BE2C (cell line): ENCODE measurements around the gene DOK6.

Experiments
- DNase-seq: peaks from one replicate; pipeline ENCODE4 v3.0.0-alpha.2; 2020
- H3K27me3 ChIP-seq: fragments of 250-450 bp; sonication (Bioruptor Pico); 2 replicates; pipeline ENCODE4 v1.5.1; 2020; ENCODE audit warnings: mild to moderate bottlenecking
- H3K36me3 ChIP-seq: fragments of 250-450 bp; sonication (Bioruptor Pico); 2 replicates; pipeline ENCODE4 v1.5.1; 2020; ENCODE audit warnings: mild to moderate bottlenecking
- H3K4me1 ChIP-seq: fragments of 250-450 bp; sonication (Bioruptor Pico); 2 replicates; pipeline ENCODE4 v1.5.1; 2020
- H3K4me3 ChIP-seq: 2 replicates; pipeline ENCODE4 v1.5.1; 2011; ENCODE audit warnings: low read depth, low read length
- H3K9me3 ChIP-seq: fragments of 250-450 bp; sonication (Bioruptor Pico); 2 replicates; pipeline ENCODE4 v1.5.1; 2020
- TF ChIP-seq, protein P1 (sequence below): IDR thresholded peaks from 2 replicates; pipeline ENCODE4 v1.5.1; 2012; ENCODE audit warnings: mild to moderate bottlenecking, low read depth, low read length

Gene DOK6

DNA sequence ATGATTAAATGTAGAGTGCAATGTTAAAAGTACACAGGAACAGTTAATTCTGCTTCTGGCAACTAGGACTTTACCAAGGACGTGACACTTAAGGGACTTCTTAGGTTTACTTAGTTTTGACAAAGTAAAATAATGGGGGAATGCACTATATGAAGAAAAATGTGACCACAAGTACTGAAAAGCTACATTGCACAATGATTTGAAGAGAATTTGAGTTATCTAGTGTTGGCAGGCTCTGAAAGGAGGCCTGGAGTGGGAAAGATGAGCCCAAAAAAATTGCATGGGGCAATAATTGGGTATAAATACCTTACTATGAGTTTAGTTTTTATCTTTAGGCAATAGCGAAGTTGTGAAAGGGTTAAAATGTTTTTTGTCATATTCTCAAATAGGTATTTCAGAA is 173.7 kb downstream of the DOK6 start:
- no peak for DNase-seq
- TF ChIP-seq, protein P1, sequence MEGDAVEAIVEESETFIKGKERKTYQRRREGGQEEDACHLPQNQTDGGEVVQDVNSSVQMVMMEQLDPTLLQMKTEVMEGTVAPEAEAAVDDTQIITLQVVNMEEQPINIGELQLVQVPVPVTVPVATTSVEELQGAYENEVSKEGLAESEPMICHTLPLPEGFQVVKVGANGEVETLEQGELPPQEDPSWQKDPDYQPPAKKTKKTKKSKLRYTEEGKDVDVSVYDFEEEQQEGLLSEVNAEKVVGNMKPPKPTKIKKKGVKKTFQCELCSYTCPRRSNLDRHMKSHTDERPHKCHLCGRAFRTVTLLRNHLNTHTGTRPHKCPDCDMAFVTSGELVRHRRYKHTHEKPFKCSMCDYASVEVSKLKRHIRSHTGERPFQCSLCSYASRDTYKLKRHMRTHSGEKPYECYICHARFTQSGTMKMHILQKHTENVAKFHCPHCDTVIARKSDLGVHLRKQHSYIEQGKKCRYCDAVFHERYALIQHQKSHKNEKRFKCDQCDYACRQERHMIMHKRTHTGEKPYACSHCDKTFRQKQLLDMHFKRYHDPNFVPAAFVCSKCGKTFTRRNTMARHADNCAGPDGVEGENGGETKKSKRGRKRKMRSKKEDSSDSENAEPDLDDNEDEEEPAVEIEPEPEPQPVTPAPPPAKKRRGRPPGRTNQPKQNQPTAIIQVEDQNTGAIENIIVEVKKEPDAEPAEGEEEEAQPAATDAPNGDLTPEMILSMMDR: no peak
- Histone ChIP-seq H3K27me3 (no peaks in the 10 kb centered on the region), H3K9me3 (no peaks in the 10 kb centered on the region), H3K4me1 (no peaks in the 10 kb centered on the region), H3K36me3 (no peaks in the 10 kb centered on the region), H3K4me3 (no peak overlapping the region)

DNA sequence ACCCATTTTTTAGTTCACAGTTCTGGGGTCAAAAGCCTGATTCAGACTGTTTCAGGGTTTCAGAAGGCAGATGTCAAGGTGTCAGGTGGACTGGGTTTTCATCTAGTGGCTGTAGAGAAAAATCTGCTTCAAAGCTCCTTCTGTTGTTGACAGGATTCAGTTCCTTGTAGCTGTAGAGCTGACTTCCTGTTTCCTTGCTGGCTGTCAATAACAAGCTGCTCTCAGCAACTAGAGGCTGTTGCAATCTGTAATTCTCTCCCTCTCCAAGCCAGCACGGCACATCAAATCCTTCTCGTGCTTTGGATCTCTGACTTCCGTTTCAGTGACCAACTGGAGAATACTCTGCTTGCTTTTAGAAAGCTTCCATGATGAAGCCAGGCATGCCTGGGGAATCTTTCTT is 179.4 kb downstream of the DOK6 start:
- TF ChIP-seq, protein P1: no peak

DNA sequence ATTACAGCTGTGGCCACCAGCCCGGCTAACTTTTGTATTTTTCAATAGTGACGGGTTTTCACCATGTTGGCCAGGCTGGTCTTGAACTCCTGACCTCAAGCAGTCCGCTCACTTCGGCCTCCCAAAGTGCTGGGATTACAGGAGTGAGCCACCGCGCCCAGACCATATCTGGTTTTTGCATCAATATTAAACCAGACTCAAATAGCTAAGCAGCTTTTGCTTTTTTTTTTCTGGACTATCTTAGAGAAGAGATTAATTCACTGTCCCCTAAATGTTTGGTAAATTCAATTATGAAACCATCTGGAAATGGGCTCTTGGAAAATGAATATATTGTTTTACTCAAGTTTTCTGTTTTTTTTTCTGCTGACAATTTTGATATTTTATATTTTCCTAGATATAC is 183.7 kb downstream of the DOK6 start:
- TF ChIP-seq, protein P1: no peak
- Histone ChIP-seq H3K4me3 (no peak overlapping the region), H3K4me1 (peaks cover 10% of the 10 kb centered on the region), H3K36me3 (no peaks in the 10 kb centered on the region), H3K9me3 (no peaks in the 10 kb centered on the region), H3K27me3 (no peaks in the 10 kb centered on the region)
- DNase-seq: peak; percentile 33

More for the DNA sequence above, 179.4 kb downstream of the DOK6 start:
- H3K9me3 ChIP-seq: no peaks in the 10 kb centered on the region
- no peaks in the 10 kb centered on the region for H3K4me1 ChIP-seq
- no peak for DNase-seq
- no peaks in the 10 kb centered on the region for H3K27me3 ChIP-seq
- H3K36me3 ChIP-seq: no peaks in the 10 kb centered on the region
- H3K4me3 ChIP-seq: no peak overlapping the region

DNA sequence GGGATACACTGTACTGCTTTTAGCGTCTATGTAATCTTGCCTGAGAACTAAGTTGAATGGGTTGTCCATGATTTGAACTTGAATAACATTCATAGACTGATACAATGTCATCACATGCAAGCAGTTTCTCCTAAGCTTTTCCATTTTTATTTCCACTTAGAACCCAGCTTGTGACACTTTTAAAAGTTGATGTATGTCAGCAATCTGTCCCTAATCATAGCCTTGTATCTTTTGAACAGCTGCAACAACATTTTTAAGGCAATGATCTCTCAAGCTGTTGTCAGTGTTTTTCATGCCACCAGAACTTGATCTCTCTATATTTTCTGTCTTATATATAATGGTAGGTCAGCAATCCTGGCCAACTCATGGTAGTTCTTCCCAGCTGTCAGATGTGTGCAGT is 185.0 kb downstream of the DOK6 start:
- Histone ChIP-seq H3K36me3 (no peaks in the 10 kb centered on the region), H3K9me3 (no peaks in the 10 kb centered on the region), H3K27me3 (no peaks in the 10 kb centered on the region), H3K4me1 (peaks cover 10% of the 10 kb centered on the region), H3K4me3 (no peak overlapping the region)
- TF ChIP-seq, protein P1: no peak
- no peak for DNase-seq

DNA sequence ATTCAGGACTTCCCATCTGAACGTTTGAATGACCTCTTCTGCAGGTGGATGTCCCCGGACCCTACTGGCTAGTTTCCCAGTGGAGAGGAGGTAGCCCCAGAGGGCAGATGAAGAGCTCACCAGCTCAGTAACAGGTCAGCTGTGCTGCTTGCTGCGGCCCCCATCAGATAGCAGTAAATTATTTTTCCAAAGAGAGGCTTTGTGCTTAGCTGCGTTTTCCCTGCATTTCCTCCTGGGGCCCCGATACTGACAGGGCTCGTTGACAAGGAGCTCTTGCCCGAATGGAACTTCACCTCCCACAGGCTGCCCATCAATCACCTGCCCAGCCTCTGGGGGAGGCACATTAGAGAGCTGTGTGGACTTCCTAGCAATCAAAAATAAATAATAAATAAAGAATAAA is 185.8 kb downstream of the DOK6 start:
- Histone ChIP-seq H3K36me3 (no peaks in the 10 kb centered on the region), H3K27me3 (no peaks in the 10 kb centered on the region), H3K4me1 (peaks cover 10% of the 10 kb centered on the region), H3K4me3 (no peak overlapping the region), H3K9me3 (no peaks in the 10 kb centered on the region)
- TF ChIP-seq, protein P1: no peak
- DNase-seq: peak; percentile 16

DNA sequence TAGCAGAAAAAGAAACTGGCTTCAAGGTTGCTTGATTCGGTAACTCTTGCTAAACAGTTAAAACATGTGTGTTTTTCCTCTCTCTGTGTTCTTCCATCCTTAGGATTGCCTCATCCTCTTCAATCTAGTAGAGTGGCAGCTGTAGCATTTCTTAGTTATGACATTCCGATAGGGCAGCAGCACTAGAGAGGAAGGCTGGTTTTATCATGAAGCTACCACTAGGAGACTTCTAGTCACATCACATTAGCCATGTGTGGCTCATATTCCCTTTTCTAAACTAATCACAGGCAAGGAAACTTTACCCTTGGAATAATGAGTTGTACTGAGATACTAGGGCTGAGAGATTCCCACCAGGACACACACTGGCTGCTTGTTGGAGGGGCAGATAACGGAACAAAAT is 187.6 kb downstream of the DOK6 start:
- Histone ChIP-seq H3K36me3 (no peaks in the 10 kb centered on the region), H3K4me1 (peaks cover 10% of the 10 kb centered on the region), H3K9me3 (no peaks in the 10 kb centered on the region), H3K27me3 (no peaks in the 10 kb centered on the region), H3K4me3 (no peak overlapping the region)
- no peak for DNase-seq
- TF ChIP-seq, protein P1: peak; percentile 38
